Adrenal gland (tissue), 12 donors: ENCODE results near the gene ANKFN1. TPM values are rescaled to one million over a fixed set of nuclear protein-coding genes. Genes with fewer than 3 reads are reported as not detected.

Source experiments
- DNase-seq, 7 donors: peaks; one replicate each; pipeline ENCODE4 v3.0.0-alpha.2; 2019 to 2020
- H3K27ac ChIP-seq, 5 donors: fragments of 200-600 bp; sonication (generic) in 4 of 5; 1 replicate in 3 of 5; 2 replicates in 2 of 5; pipeline versions ENCODE4 v1.5.1 to v1.8.0; 2016 to 2020; ENCODE audit warnings: mild to moderate bottlenecking in 1 of 5
- H3K27me3 ChIP-seq: fragments of 200-600 bp; 2 replicates; pipeline ENCODE4 v1.8.0; 2021
- H3K36me3 ChIP-seq, 2 donors: fragments of 200-600 bp; replicated peaks in 1 of 2; 1 replicate in 1 of 2; 2 replicates in 1 of 2; pipeline versions ENCODE4 v1.5.1 to v1.8.0; 2018 to 2022
- H3K4me1 ChIP-seq, 2 donors: fragments of 200-600 bp; replicated peaks in 1 of 2; 1 replicate in 1 of 2; 2 replicates in 1 of 2; pipeline versions ENCODE4 v1.5.1 to v1.8.0; 2018 to 2021
- H3K4me3 ChIP-seq, 4 donors: fragments of 200-600 bp; sonication (generic) in 3 of 4; one replicate each; pipeline ENCODE4 v1.5.1; 2016 to 2018
- H3K9me3 ChIP-seq, 3 donors: fragments of 200-600 bp; sonication (generic) in 1 of 3; replicated peaks in 1 of 3; 1 replicate in 2 of 3; 2 replicates in 1 of 3; pipeline versions ENCODE4 v1.5.1 to v1.8.0; 2016 to 2021
- POLR2A ChIP-seq, 2 donors: fragments of 450-650 bp; IDR thresholded peaks; one replicate each; pipeline ENCODE4 v1.6.1; 2017; ENCODE audit warnings: antibody characterized with exemption in 2 of 2, mild to moderate bottlenecking in 2 of 2, moderate library complexity in 1 of 2
- WGBS, 4 donors: extraction: QIAGEN DNeasy Blood & Tissue Kit in 2 of 4; methylation state at CpG; one replicate each; pipeline versions ENCODE4 v1.1.5 to v1.1.7; 2013 to 2017; 5-methylcytosine and 5-hydroxymethylcytosine counted together
- intact Hi-C, 2 donors: fragments of 100-400 bp; cut with DNase I; formaldehyde crosslinking; loops; one replicate each; pipeline versions ENCODE4 v1.14.1 to v1.15.0; 2022 to 2023
- polyA plus RNA-seq, 3 donors: library from polyadenylated mRNA; stranded (reverse); fragments of 200-250 nt in 2 of 3; fragments of 350-450 nt in 1 of 3; fragmentation: Illumina TruSeq in 1 of 3; extraction: RNeasy Lipid Tissue Mini Kit (QIAGEN cat#74804) in 1 of 3; gene quantifications; one replicate each; pipeline ENCODE4 v1.2.3, GENCODE V29; 2013 to 2014
- total RNA-seq, 9 donors: library from RNA; depleted of rRNA in 4 of 9; stranded (reverse); fragments of >200 nt in 4 of 9; fragments of 120-200 nt in 1 of 9; fragmentation: NEBNext Ultra II Directional in 1 of 9; extraction: Animal tissue kit (Norgen Biotek cat#: 25700) in 1 of 9; gene quantifications; one replicate each; pipeline versions ENCODE4 v1.1.0 to v1.2.4, GENCODE V29; 2013 to 2023
- TF ChIP-seq, protein P1 (sequence below), 6 experiments: fragments of 450-650 bp in 4 of 6; fragments of 200-600 bp in 2 of 6; sonication (generic) in 1 of 6; IDR thresholded peaks; 1 replicate in 5 of 6; 2 replicates in 1 of 6; pipeline versions ENCODE4 v1.5.1 to v1.8.0; 2016 to 2021; ENCODE audit warnings: antibody characterized with exemption in 6 of 6, mild to moderate bottlenecking in 2 of 6, moderate library complexity in 1 of 6
- donor health status: healthy with polysubstance abuse.
- donor health status: Bipolar disorder and iron deficiency.
- donor health status: DM: yes; HTN: yes; CAD: no.
- donor health status: DM: no; HTN: no; CAD: no.
- donor health status: DM: no; HTN: no; CAD: no.
- donor health status: DM: yes; HTN: yes; CAD: no.

The ANKFN1 gene
- total and polyA plus RNA-seq, 12 donors: 0.18 to 1.6 (median 0.41) TPM; not detected in 5

GRCh38 chr17:56441308-56441707, 288.0 kb downstream of the ANKFN1 start:
- DNase-seq: no peak
- WGBS, 4 donors: 42 to 53% (median 47%) methylated on average over 3 of the region's 3 CpGs

GRCh38 chr17:56445692-56446411, 292.6 kb downstream of the ANKFN1 start:
- 68 to 82% (median 75%) methylated on average over 9 of the region's 9 CpGs for WGBS, 4 donors
- Histone ChIP-seq H3K27ac (no peak overlapping the region), H3K4me3 (no peak overlapping the region), H3K4me1 (no peaks in the 10 kb centered on the region), H3K9me3 (no peaks in the 10 kb centered on the region), H3K27me3 (no peaks in the 10 kb centered on the region), H3K36me3 (no peaks in the 10 kb centered on the region)
- DNase-seq: no peak
- intact Hi-C loops: no loop called here
- no peak for TF ChIP-seq POLR2A (IDR thresholded peaks at IDR 0.05)
- TF ChIP-seq, protein P1, sequence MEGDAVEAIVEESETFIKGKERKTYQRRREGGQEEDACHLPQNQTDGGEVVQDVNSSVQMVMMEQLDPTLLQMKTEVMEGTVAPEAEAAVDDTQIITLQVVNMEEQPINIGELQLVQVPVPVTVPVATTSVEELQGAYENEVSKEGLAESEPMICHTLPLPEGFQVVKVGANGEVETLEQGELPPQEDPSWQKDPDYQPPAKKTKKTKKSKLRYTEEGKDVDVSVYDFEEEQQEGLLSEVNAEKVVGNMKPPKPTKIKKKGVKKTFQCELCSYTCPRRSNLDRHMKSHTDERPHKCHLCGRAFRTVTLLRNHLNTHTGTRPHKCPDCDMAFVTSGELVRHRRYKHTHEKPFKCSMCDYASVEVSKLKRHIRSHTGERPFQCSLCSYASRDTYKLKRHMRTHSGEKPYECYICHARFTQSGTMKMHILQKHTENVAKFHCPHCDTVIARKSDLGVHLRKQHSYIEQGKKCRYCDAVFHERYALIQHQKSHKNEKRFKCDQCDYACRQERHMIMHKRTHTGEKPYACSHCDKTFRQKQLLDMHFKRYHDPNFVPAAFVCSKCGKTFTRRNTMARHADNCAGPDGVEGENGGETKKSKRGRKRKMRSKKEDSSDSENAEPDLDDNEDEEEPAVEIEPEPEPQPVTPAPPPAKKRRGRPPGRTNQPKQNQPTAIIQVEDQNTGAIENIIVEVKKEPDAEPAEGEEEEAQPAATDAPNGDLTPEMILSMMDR (IDR thresholded peaks at IDR 0.05): no peak

More at GRCh38 chr17:56441308-56441707, 288.0 kb downstream of the ANKFN1 start:
- Histone ChIP-seq H3K36me3 (no peaks in the 10 kb centered on the region), H3K4me3 (no peak overlapping the region), H3K27ac (no peak overlapping the region), H3K4me1 (no peaks in the 10 kb centered on the region), H3K9me3 (no peaks in the 10 kb centered on the region), H3K27me3 (no peaks in the 10 kb centered on the region)
- intact Hi-C loops: no loop called here
- TF ChIP-seq, protein P1 (IDR thresholded peaks at IDR 0.05): no peak
- no peak for TF ChIP-seq POLR2A (IDR thresholded peaks at IDR 0.05)

GRCh38 chr17:56447171-56447570, 293.9 kb downstream of the ANKFN1 start:
- Histone ChIP-seq H3K27ac (no peak overlapping the region), H3K27me3 (no peaks in the 10 kb centered on the region), H3K4me1 (no peaks in the 10 kb centered on the region), H3K4me3 (no peak overlapping the region), H3K9me3 (no peaks in the 10 kb centered on the region), H3K36me3 (no peaks in the 10 kb centered on the region)
- intact Hi-C loops: no loop called here
- 79 to 88% (median 85%) methylated on average over 1 of the region's 1 CpG for WGBS, 4 donors
- TF ChIP-seq POLR2A (IDR thresholded peaks at IDR 0.05): no peak
- TF ChIP-seq, protein P1 (IDR thresholded peaks at IDR 0.05): no peak
- DNase-seq: no peak

- no peak for TF ChIP-seq POLR2A (IDR thresholded peaks at IDR 0.05)
- no peak for DNase-seq
- Histone ChIP-seq H3K4me3 (no peak overlapping the region), H3K36me3 (no peaks in the 10 kb centered on the region), H3K9me3 (no peaks in the 10 kb centered on the region), H3K27ac (no peak overlapping the region), H3K4me1 (no peaks in the 10 kb centered on the region), H3K27me3 (no peaks in the 10 kb centered on the region)
- intact Hi-C loops: no loop called here
- 58 to 76% (median 72%) methylated on average over 2 of the region's 2 CpGs for WGBS, 4 donors
These were observed 295.1 kb downstream of the ANKFN1 start for GRCh38 chr17:56448371-56448770.

GRCh38 chr17:56449176-56449575, 295.9 kb downstream of the ANKFN1 start:
- no peaks in the 10 kb centered on the region for H3K4me1 ChIP-seq
- 55 to 68% (median 59%) methylated on average over 8 of the region's 8 CpGs for whole genome bisulfite sequencing, 4 donors
- DNase-seq: no peak

More at GRCh38 chr17:56449176-56449575, 295.9 kb downstream of the ANKFN1 start:
- no peak overlapping the region for H3K4me3 ChIP-seq
- no peak overlapping the region for H3K27ac ChIP-seq
- no peaks in the 10 kb centered on the region for H3K27me3 ChIP-seq
- no peaks in the 10 kb centered on the region for H3K36me3 ChIP-seq
- H3K9me3 ChIP-seq: no peaks in the 10 kb centered on the region
- TF ChIP-seq POLR2A (IDR thresholded peaks at IDR 0.05): no peak
- TF ChIP-seq, protein P1 (IDR thresholded peaks at IDR 0.05): no peak
- intact Hi-C loops: no loop called here
